GM18526 (cell line): ENCODE measurements around the gene POLD1.

Source experiments
- POLR2A ChIP-seq: IDR thresholded peaks from 3 replicates; pipeline ENCODE4 v1.6.1; 2011; ENCODE audit not compliant: insufficient read length; ENCODE audit errors: extremely low read depth

The POLD1 gene

DNA sequence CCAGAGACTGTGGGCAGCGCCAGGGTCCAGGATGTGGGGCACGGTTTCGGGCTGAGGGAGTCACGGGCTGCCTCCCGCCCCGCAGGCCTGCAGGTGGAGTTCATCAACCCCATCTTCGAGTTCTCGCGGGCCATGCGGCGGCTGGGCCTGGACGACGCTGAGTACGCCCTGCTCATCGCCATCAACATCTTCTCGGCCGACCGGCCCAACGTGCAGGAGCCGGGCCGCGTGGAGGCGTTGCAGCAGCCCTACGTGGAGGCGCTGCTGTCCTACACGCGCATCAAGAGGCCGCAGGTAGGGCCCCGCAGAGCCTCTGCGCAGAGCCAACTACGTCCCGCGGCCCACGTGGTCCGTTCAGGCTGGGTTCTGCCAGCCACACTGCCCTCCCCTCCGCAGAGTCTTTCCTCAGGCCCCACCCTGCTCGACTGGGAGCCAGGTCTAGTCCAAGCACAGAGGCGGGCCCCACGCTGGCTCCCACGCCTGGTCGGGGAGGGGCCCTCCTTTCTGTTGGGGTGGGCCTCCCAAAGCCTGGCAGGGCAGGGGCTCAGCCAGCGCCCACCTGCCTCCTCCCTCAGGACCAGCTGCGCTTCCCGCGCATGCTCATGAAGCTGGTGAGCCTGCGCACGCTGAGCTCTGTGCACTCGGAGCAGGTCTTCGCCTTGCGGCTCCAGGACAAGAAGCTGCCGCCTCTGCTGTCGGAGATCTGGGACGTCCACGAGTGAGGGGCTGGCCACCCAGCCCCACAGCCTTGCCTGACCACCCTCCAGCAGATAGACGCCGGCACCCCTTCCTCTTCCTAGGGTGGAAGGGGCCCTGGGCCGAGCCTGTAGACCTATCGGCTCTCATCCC, 2.0 kb upstream of the POLD1 start:
- TF ChIP-seq POLR2A = no peak

DNA sequence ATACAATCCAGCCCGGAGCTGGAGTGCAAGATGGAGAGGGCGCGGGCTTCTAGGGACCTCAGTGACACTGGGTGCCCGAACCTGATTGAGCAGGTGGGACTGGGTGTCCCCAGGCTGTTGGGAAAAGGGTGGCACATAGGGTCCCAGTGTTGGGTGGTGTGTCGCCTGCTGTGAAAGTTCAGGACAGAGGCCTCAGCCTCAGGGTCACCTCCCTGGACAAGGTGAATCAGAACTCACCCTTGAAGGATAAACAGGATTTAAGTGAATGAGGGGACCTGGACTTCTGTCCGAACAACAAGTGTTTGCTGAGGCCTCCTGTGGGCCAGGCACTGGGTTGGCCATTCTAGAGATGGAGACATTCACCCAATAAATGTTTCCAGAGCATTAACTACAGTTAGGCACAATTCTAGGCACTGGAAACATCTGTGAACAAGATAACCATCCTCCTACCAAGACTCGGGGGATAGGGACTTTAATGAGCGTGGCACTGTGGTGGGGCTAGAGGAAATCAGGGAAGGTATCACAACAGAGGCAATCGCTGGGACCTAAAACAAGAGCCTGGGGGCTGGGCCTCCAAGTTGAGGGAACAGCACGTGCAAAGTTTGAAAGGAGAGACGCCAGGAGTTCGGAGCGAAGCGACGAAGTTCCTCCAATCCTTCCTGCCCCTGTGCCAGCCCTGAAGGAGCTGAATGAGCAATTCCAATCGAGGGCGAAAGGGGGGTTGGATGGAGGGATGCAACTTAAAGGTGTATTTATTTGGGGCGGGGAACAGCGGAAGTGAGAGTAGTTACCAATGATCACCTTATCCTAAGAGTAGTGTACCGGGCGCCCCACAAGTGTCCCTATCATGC, 921 bp upstream of the POLD1 start:
- no peak for TF ChIP-seq POLR2A

- TF ChIP-seq POLR2A = no peak
Measured at GRCh38 chr19:50384685-50385535, 763 bp downstream of the POLD1 start.

- no peak for TF ChIP-seq POLR2A
Measured at GRCh38 chr19:50387176-50387867, 3.2 kb downstream of the POLD1 start.

DNA sequence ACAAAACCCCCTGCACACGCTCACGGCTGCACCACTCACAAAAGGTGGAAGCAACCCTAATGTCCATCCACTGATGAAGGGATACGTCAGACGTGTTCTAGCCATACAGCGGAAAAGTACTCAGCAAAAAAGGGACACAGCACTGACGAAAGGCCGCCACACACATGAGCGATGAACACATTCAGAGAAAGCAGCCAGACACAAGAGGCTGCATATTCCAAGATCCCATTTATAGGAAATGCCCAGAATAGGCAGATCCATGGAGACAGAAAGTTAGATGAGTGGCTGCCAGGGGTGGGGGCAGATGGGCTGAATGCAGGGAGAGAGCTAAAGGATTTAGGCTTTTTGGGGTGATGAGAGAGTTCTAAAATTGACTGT, 3.7 kb downstream of the POLD1 start:
- no peak for TF ChIP-seq POLR2A

GRCh38 chr19:50392759-50393158, 8.6 kb downstream of the POLD1 start:
- no peak for TF ChIP-seq POLR2A

DNA sequence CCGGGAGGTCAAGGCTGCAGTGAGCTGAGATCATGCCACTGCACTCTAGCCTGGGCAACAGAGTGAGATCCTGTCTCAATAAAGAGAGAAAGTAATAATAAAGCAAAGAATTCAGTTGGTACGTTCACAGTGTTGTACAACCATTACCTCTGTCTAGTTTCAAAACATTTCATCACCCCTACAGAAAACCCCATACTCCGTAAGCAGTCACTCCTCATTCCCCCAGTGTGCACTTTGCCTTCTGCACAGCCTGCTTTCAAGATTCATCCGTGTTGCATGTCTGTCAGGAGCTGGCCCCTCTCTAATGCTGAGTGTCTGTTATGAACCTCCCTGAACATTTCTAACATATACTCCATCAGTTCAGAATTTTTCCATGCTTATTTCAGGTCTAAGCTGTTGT, 9.4 kb downstream of the POLD1 start:
- TF ChIP-seq POLR2A = no peak

DNA sequence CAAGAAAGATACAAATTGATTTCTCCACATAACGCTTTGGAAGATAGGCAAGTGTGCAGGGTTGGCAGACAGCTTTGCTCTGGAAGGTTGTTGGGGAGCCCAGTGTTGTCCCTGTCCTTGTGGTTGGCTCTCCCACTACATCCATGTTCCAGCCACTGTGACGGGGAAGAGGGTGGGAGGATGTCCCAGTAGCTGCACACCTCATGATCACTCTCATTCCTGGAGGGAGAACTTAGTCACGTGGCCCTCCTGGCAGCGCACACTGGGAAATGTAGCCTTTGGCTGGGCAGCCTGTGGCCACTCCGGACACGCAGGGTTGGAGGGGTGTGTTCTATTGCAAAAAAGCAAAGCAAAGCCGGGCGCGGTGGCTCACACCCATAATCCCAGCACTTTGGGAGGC, 9.9 kb downstream of the POLD1 start:
- TF ChIP-seq POLR2A = no peak

- no peak for TF ChIP-seq POLR2A
Measured at GRCh38 chr19:50398675-50399367, 14.7 kb downstream of the POLD1 start.

DNA sequence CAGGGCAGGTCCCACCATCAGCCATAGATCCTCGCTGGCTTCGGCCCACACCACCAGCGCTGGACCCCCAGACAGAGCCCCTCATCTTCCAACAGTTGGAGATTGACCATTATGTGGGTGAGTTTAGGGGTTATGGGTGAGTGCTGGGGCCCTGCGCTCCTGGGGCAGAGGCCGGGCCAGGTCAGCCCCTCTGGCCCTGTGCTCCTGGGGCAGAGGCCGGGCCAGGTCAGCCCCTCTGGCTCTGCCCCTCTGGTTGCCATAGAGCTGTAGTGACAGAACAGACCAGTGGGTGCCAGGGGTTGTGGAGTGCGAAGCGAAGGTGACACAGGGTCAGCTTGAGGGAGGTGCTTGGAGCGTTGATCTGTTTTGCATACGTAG, 15.2 kb downstream of the POLD1 start:
- no peak for TF ChIP-seq POLR2A

GRCh38 chr19:50401605-50402450, 17.7 kb downstream of the POLD1 start:
- no peak for TF ChIP-seq POLR2A

DNA sequence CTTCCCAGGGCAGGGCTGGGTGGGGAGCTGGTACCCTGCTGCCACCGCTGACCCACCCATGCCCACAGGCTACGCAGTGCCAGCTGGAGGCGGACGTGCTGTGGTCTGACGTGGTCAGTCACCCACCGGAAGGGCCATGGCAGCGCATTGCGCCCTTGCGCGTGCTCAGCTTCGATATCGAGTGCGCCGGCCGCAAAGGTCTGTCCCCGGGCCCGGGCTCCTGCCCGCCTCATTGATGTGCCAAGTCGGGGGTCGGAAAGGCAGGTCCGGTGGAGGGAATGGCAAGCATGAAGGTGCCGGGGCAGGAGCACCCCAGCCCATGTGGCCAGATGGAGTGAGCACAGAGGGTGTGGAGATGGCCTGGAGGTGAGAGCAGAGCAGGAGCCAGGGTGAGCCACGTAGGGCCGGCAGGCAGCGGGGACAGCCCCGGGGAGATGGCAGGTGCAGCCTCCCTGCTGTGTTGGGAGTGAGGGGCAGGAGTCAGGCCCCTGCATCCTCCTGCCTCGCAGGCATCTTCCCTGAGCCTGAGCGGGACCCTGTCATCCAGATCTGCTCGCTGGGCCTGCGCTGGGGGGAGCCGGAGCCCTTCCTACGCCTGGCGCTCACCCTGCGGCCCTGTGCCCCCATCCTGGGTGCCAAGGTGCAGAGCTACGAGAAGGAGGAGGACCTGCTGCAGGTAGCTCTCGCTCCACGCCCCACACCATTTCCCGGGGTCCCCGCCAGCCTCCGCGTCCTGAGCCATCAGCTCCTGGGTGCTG, 18.6 kb downstream of the POLD1 start:
- no peak for TF ChIP-seq POLR2A

DNA sequence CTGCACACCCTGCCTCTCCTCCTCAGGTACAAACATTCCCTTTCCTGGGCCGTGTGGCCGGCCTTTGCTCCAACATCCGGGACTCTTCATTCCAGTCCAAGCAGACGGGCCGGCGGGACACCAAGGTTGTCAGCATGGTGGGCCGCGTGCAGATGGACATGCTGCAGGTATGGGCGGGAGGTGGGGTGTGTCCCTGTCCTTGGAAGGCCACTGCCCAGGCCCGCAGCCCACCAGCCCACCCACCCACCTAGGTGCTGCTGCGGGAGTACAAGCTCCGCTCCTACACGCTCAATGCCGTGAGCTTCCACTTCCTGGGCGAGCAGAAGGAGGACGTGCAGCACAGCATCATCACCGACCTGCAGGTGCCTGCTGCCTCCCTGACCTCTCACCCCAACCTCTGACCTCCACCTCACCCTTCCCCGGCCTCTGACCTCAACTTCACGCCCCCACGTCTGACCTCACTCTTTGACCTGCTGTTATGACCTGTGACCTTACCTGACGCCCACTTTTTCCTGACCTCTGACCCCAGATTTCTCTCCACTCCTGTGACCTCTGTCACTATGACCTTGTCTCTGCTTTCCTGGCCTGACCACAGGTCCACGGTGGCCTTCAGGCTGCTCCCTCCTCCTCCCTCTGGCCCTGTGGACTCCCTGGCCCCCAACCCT, 22.1 kb downstream of the POLD1 start:
- TF ChIP-seq POLR2A = no peak
